IMR-90 (cell line): ENCODE data around the gene MED12L. TPM values are rescaled to one million over a fixed set of nuclear protein-coding genes. Genes with fewer than 3 reads are reported as not detected.

Source experiments
- ATAC-seq: fragments of 200-7000 bp; cut with Tn5 transposase; 2 replicates; pipeline ENCODE4 v1.9.1; 2020; ENCODE audit warnings: low read depth, mild to moderate bottlenecking, moderate library complexity
- BruUV-seq: library from RNA; stranded (reverse); fragments of 400-500 nt; replicated peaks from 2 replicates; lab custom pipeline; 2021; lab: Mats Ljungman, UMichigan
- CTCF ChIA-PET: fragments of 300-600 bp; formaldehyde crosslinking; extraction: SDS; loops from one replicate; lab custom pipeline; 2021; ENCODE audit warnings: antibody characterized with exemption; lab: Yijun Ruan, JAX
- POLR2A ChIA-PET: fragments of 300-600 bp; sonication (Branson Sonifier 250); formaldehyde crosslinking; loops from one replicate; lab custom pipeline; 2022; ENCODE audit warnings: antibody characterized with exemption; ENCODE audit not compliant: unreplicated experiment; lab: Charles Lee
- DNase-seq: peaks from one replicate; pipeline ENCODE4 v3.0.0; 2013
- H2AFZ ChIP-seq: replicated peaks from 2 replicates; pipeline ENCODE3; 2013; ENCODE audit warnings: low read length, mild to moderate bottlenecking; ENCODE audit not compliant: poor library complexity
- H2AK5ac ChIP-seq: 2 replicates; pipeline ENCODE4 v1.6.1; 2013; ENCODE audit warnings: low read depth, low read length, inconsistent platforms
- H2AK9ac ChIP-seq: replicated peaks from 2 replicates; pipeline ENCODE3; 2013; ENCODE audit warnings: mild to moderate bottlenecking, low read depth, low read length, moderate library complexity; ENCODE audit not compliant: poor library complexity
- H2BK120ac ChIP-seq: 2 replicates; pipeline ENCODE4 v1.6.1; 2013; ENCODE audit warnings: low read depth, low read length, inconsistent platforms
- H2BK15ac ChIP-seq: 3 replicates; pipeline ENCODE4 v1.6.1; 2013; ENCODE audit warnings: low read depth, low read length, inconsistent platforms
- H2BK20ac ChIP-seq: 2 replicates; pipeline ENCODE4 v1.6.1; 2013; ENCODE audit warnings: low read depth, mild to moderate bottlenecking, inconsistent platforms, low read length, moderate library complexity
- H2BK5ac ChIP-seq: 2 replicates; pipeline ENCODE4 v1.6.1; 2013; ENCODE audit warnings: mild to moderate bottlenecking, low read depth, low read length, inconsistent platforms; ENCODE audit not compliant: poor library complexity, severe bottlenecking
- H3K14ac ChIP-seq: replicated peaks from 2 replicates; pipeline ENCODE4 v1.6.1; 2013; ENCODE audit warnings: low read depth, low read length, inconsistent platforms
- H3K18ac ChIP-seq: 2 replicates; pipeline ENCODE4 v1.6.1; 2013; ENCODE audit warnings: low read depth, low read length, control low read depth
- H3K23ac ChIP-seq: 2 replicates; pipeline ENCODE4 v1.6.1; 2013; ENCODE audit warnings: low read depth, low read length, inconsistent platforms
- H3K27ac ChIP-seq: 2 replicates; pipeline ENCODE4 v1.5.1; 2013; ENCODE audit warnings: mild to moderate bottlenecking, control low read depth, low read length; ENCODE audit not compliant: insufficient read depth
- H3K27me3 ChIP-seq: 2 replicates; pipeline ENCODE4 v1.6.1; 2013; ENCODE audit warnings: low read length; ENCODE audit not compliant: control insufficient read depth, insufficient read depth
- H3K36me3 ChIP-seq: 2 replicates; pipeline ENCODE4 v1.6.1; 2013; ENCODE audit warnings: low read length, mixed read lengths; ENCODE audit not compliant: control insufficient read depth, insufficient read depth
- H3K4ac ChIP-seq: 2 replicates; pipeline ENCODE4 v1.6.1; 2013; ENCODE audit warnings: low read depth, low read length, inconsistent platforms
- H3K4me1 ChIP-seq: 2 replicates; pipeline ENCODE4 v1.6.1; 2013; ENCODE audit warnings: low read length, mixed read lengths; ENCODE audit not compliant: control insufficient read depth, insufficient read depth
- H3K4me2 ChIP-seq: 2 replicates; pipeline ENCODE4 v1.6.1; 2013; ENCODE audit warnings: low read depth, mild to moderate bottlenecking, control low read depth, low read length, moderate library complexity
- H3K4me3 ChIP-seq: 2 replicates; pipeline ENCODE4 v1.5.1; 2013; ENCODE audit warnings: low read depth, mild to moderate bottlenecking, control low read depth, low read length, moderate library complexity; ENCODE audit not compliant: insufficient read depth
- H3K56ac ChIP-seq: 2 replicates; pipeline ENCODE4 v1.6.1; 2013; ENCODE audit warnings: low read length, inconsistent platforms; ENCODE audit not compliant: insufficient read depth; ENCODE audit errors: extremely low read depth
- H3K79me1 ChIP-seq, 2 experiments: 2 replicates each; pipeline ENCODE4 v1.6.1; 2013; ENCODE audit warnings: low read length in 2 of 2, inconsistent platforms in 1 of 2, low read depth in 1 of 2
- H3K9ac ChIP-seq: 2 replicates; pipeline ENCODE4 v1.6.1; 2013; ENCODE audit warnings: low read depth, low read length, control low read depth
- H3K9me1 ChIP-seq: 2 replicates; pipeline ENCODE4 v1.6.1; 2013; ENCODE audit warnings: low read length, inconsistent platforms; ENCODE audit not compliant: insufficient read depth
- H3K9me3 ChIP-seq: 2 replicates; pipeline ENCODE4 v1.6.1; 2013; ENCODE audit warnings: low read length; ENCODE audit not compliant: control insufficient read depth, insufficient read depth
- H4K20me1 ChIP-seq: 2 replicates; pipeline ENCODE4 v1.6.1; 2013; ENCODE audit warnings: low read length, inconsistent platforms; ENCODE audit not compliant: insufficient read depth
- H4K5ac ChIP-seq: 2 replicates; pipeline ENCODE4 v1.6.1; 2013; ENCODE audit warnings: mild to moderate bottlenecking, low read depth, low read length, control low read depth
- H4K8ac ChIP-seq, 2 experiments: 2 replicates each; pipeline ENCODE4 v1.6.1; 2013; ENCODE audit warnings: low read depth in 2 of 2, low read length in 2 of 2, control low read depth in 1 of 2, inconsistent platforms in 1 of 2
- H4K91ac ChIP-seq: 2 replicates; pipeline ENCODE4 v1.6.1; 2013; ENCODE audit warnings: low read depth, low read length, inconsistent platforms; ENCODE audit not compliant: insufficient read depth
- RCOR1 ChIP-seq: IDR thresholded peaks from 2 replicates; pipeline ENCODE4 v1.6.1; 2012; ENCODE audit warnings: mild to moderate bottlenecking, low read length, improper control_type of control experiment; ENCODE audit not compliant: insufficient replicate concordance
- RFX5 ChIP-seq: IDR thresholded peaks from 2 replicates; pipeline ENCODE4 v1.8.0; 2012; ENCODE audit warnings: low read depth, mild to moderate bottlenecking, low read length, moderate library complexity
- WGBS, 2 experiments: methylation state at CpG; one replicate each; pipeline versions ENCODE4 v1.1.5 to v1.1.7; 2013; ENCODE audit warnings: missing lambda C conversion rate in 2 of 2; ENCODE audit not compliant: insufficient read length in 1 of 2; ENCODE audit errors: extremely low coverage in 2 of 2; 5-methylcytosine and 5-hydroxymethylcytosine counted together
- dilution Hi-C: fragments of 300-500 bp; cut with HindIII; formaldehyde crosslinking; loops from one replicate; pipeline ENCODE4 v1.14.3; 2018; ENCODE audit warnings: low sequenced_read_pairs; ENCODE audit not compliant: unreplicated experiment
- in situ Hi-C: fragments of 300-500 bp; cut with MboI; formaldehyde crosslinking; loops from 3 replicates; pipeline ENCODE4 v1.14.3; 2019; ENCODE audit warnings: low sequenced_read_pairs, inconsistent platforms, mixed read lengths
- intact Hi-C: fragments of 100-400 bp; cut with micrococcal nuclease; formaldehyde crosslinking; loops from 2 replicates; pipeline ENCODE4 v1.10.0; 2022
- polyA plus RNA-seq, 3 experiments: library from polyadenylated mRNA; depleted of rRNA; stranded (reverse); fragments of >200 nt; gene quantifications; 2 replicates each; pipeline ENCODE4 v1.2.3, GENCODE V29; 2012; ENCODE audit warnings: low replicate concordance in 1 of 3
- total RNA-seq: library from RNA; depleted of rRNA; stranded (reverse); fragments of >200 nt; gene quantifications from 2 replicates; pipeline ENCODE4 v1.2.3, GENCODE V29; 2012
- TF ChIP-seq, protein P1 (sequence below): conservative IDR thresholded peaks from 2 replicates; pipeline ENCODE4 v1.5.1; 2012; ENCODE audit warnings: mild to moderate bottlenecking, low read depth, low read length, improper control_type of control experiment

Gene MED12L
- total and polyA plus RNA-seq, 2 of the 4 experiments (the other 2 are of a cell fraction): 0.05 to 0.18 TPM

DNA sequence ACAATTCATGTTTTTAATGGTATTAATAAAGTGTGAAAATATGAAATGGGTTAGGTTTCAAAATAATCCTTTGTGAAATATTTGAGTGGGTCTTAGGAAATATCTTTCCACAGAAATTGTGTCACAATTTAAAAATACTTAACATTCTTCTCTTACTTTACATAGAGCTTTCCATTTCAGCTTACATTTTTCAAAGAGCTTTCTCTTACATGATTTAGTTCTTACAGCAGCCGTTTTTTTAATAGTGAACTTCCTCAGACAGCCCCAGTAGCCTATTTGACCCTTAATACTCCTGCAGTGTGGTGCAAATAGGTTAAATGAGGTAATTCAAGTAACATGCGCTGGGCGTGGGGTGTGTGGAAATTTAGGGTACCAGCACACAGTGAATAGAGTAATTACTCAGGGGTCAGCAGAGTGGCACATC, 277.3 kb downstream of the MED12L start:
- Histone ChIP-seq H4K5ac (no peak overlapping the region; the same call in 1 of the 2 replicates), H2BK5ac (no peak overlapping the region), H2BK15ac (no peak overlapping the region), H3K23ac (no peak overlapping the region), H4K8ac (no peak overlapping the region), H3K79me1 (no peaks in the 10 kb centered on the region), H2BK20ac (no peak overlapping the region), H4K20me1 (no peaks in the 10 kb centered on the region), H3K4me2 (peak overlapping the region; percentile 55), H3K9me3 (no peaks in the 10 kb centered on the region), H2AK5ac (no peak overlapping the region), H4K91ac (no peak overlapping the region), H2AK9ac (no peak overlapping the region), H2AFZ (no peak overlapping the region), H3K4me3 (no peak overlapping the region), H3K36me3 (no peaks in the 10 kb centered on the region), H3K27me3 (no peaks in the 10 kb centered on the region), H3K14ac (no peak overlapping the region), H3K4me1 (peaks cover 5% of the 10 kb centered on the region), H3K9me1 (no peaks in the 10 kb centered on the region), H3K18ac (0 out of 2 replicates have a peak overlapping the region, but pooled peaks have one; percentile 28), H3K9ac (no peak overlapping the region), H3K4ac (no peak overlapping the region), H3K27ac (no peak overlapping the region), H3K56ac (no peak overlapping the region), H2BK120ac (no peak overlapping the region)
- CTCF ChIA-PET: interaction anchor here (0.5 to 0.6 kb wide), 2 partner anchors 11 to 485 kb away, joined by 3 read pairs; no protein-coding TSS in a partner anchor
- dilution Hi-C loops: no loop called here
- no peak for TF ChIP-seq RCOR1
- no peak for TF ChIP-seq RFX5
- TF ChIP-seq, protein P1, sequence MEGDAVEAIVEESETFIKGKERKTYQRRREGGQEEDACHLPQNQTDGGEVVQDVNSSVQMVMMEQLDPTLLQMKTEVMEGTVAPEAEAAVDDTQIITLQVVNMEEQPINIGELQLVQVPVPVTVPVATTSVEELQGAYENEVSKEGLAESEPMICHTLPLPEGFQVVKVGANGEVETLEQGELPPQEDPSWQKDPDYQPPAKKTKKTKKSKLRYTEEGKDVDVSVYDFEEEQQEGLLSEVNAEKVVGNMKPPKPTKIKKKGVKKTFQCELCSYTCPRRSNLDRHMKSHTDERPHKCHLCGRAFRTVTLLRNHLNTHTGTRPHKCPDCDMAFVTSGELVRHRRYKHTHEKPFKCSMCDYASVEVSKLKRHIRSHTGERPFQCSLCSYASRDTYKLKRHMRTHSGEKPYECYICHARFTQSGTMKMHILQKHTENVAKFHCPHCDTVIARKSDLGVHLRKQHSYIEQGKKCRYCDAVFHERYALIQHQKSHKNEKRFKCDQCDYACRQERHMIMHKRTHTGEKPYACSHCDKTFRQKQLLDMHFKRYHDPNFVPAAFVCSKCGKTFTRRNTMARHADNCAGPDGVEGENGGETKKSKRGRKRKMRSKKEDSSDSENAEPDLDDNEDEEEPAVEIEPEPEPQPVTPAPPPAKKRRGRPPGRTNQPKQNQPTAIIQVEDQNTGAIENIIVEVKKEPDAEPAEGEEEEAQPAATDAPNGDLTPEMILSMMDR: no peak
- POLR2A ChIA-PET: interaction anchor here (0.6 kb wide), 1 partner anchor 1454 kb away, joined by 3 read pairs; no protein-coding TSS in a partner anchor
- intact Hi-C loops: loop anchor here (1.0 kb wide), 1 partner anchor 16 kb away; no protein-coding TSS in a partner anchor
- in situ Hi-C loops: no loop called here
- DNase-seq (no peak), ATAC-seq (peak; percentile 86)
- no TSS peak for BruUV-seq
- no CpG with 5 or more reads among the region's 3 CpGs for WGBS, 2 experiments
